RCC 7860 (cell line): ENCODE results near the gene RFX3.
"Not testable (repeated sequence)": the region's sequence is repeated elsewhere in the genome, so short reads cannot be mapped to it uniquely, and the experiment has no call there.

Experiments
- DNase-seq: peaks from one replicate; pipeline ENCODE4 v3.0.0-alpha.2; 2015; ENCODE audit warnings: low spot score
- FAIRE-seq: peaks from 2 replicates; lab custom pipeline; 2012; peaks lifted over from hg19 to GRCh38; lab: Jason Lieb, UNC

Gene RFX3

DNA sequence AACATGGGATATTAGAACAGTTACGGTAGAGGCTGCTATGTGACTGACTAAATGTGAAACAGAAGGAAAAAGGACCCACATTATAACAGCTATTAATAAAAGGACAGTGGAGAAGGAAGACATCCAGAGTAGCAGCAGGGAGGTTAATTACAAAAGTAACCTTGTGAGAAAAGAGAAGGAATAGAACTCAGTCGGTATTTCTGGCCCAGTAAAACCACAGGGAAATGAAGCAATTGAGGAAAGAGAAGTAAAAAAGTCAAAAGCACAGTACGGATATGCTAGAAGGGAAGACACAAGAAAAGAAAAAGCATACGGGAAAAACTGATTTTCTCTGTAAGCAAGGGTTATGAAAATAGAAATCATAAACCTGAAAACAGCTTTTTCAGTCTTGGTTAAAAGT lies 164.7 kb downstream of the RFX3 start:
- DNase-seq (no peak), FAIRE-seq (no peak)

DNA sequence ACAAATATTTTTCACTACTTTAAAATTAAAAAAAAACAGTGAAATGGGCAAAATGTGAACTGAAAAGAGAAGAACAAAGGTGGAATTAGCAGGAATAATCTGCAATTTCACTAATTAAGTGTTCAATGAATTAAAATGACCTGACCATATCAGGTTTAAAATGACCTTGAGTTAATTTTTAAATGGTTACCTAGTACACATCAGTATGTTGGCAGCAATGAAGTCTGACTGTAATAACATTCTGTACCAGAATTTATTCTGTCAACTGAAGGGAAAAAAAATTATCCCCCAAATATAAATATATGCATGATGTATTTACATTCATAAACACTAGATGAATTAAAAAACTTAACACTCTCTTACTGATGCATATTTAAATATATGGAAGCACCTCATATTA lies 165.6 kb downstream of the RFX3 start:
- FAIRE-seq (no peak), DNase-seq (no peak)

DNA sequence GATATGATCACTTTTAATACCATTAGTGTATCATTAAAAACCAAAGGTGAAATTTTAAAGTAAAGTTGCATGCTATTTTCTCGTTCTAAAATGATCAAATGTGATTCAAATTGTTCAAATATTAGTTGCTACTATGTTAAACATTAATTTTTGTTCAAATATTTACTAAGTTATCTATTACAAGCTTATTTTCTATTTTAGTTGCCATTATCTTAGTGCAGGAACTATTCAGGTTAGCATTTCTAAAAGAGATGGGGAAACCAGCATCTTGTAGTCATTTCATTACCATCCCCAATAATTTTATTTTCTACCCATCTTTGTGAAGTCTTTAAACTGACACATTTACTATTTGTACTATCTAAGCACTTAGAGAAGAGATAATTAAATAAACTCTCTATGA lies 166.0 kb downstream of the RFX3 start:
- FAIRE-seq: no peak
- DNase-seq: no peak

DNA sequence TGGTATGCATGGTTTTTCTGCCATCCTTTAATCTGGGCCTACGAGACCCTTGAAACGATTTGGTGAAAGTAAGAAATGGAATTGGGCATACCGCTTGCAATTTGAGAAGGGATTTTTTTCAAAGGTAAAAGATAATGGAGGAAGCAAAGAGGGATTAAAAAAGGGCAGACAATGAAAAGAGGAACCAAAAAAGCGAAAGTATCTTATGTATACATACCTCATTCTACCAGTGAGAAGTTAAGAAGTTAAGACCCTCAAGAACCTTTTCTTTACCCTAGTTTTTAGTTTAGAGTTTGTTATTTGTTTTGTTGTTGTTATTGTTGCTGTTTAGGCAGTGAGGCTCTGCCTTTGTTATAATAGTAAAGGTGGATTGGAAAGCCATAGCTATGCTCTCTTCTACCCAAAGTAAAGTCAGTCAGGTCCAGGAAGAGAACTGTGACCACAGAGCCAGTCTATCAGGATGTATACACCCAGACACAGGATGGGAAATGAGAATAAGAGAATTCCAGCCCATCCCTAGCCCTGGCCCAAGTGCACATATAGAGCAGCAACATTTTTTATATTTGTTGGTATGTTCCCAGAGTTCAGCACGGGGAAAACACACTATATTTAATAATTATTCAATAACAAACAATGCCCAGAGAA lies 166.6 kb downstream of the RFX3 start:
- FAIRE-seq: no peak
- DNase-seq: no peak

DNA sequence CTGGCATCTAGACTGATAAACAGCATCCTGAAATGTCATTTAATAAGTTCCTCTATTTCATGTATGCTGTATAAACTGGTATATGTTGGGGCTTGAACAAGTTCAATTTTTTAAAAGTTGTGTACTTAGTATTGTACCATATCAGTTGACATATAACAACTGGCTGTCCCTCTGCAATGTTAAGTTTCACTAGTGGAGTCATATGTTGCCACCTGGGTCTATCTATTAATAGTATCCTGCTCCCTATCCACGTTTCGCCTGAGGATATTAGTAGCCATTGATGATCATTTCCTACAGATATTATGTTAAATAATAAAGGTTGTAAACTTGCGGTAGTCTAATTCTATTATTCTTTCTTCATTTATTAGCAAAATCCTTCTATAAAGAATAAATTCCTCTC lies 177.6 kb downstream of the RFX3 start:
- FAIRE-seq: no peak
- no peak for DNase-seq

DNA sequence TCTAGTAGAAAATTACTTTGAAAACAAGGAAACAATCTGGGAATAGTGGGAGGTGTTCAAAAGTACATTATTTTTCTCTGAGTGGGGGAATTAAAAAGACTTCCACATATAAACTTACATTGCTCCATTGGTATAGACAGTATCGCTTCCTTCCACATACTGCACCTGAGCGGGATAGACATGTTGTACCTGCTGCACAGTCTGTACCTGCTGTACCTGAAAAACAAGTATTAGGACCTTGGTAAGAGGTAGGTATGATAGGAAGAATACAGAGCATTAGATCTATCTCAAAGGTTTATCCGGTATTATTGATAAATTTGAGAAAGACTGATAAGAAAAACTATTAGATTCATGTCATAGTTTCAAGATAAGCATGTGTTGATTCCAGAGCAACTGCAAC lies 179.3 kb downstream of the RFX3 start:
- DNase-seq: no peak
- no peak for FAIRE-seq

DNA sequence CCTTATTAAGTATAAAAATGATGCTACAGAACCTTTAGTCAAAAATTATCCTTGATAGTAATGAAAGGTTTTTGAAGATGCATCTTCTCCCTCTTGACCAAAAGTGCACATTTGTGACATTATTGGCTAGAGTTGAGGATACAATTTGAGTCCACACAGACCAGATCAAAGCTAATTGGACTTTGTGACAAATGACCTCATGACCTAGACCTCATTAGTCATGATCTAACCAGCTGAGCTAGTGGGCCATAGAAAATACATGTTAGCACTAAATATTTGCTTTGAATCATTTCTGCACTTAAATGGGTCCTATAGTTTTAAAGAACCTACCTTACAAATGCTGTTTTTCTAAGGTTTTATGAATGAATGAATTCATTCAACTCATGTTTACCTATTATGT lies 182.1 kb downstream of the RFX3 start:
- FAIRE-seq: no peak

DNA sequence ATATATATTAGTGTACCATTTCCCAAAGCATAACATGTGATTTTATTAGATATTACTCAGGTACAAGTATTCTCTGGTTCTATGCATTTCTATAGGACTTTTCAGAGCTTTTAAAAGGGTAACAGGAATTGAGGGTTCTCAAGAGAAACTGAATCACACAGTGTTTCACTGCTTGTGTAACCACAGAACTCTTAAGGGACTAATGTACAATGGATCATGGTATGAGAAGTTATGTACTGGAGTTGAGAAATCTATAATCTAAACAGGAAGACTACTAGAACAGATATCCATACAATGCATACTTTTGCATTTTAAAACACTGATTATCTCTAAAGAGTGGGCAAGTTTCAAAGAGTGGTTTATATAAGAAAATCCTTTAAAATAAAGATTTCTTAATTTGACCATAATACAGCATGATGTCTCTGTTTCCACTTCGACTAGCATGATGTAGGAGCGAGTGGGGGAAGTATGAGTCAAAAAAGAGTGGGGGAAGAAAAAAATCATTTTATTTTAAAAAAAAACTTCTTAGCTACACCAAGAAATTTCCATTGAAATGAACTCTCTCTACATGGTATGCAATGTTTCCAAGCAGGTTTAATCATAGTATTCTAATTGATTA lies 183.5 kb downstream of the RFX3 start:
- FAIRE-seq: no peak
- no peak for DNase-seq

More for the DNA sequence above, 182.1 kb downstream of the RFX3 start:
- DNase-seq: no peak

DNA sequence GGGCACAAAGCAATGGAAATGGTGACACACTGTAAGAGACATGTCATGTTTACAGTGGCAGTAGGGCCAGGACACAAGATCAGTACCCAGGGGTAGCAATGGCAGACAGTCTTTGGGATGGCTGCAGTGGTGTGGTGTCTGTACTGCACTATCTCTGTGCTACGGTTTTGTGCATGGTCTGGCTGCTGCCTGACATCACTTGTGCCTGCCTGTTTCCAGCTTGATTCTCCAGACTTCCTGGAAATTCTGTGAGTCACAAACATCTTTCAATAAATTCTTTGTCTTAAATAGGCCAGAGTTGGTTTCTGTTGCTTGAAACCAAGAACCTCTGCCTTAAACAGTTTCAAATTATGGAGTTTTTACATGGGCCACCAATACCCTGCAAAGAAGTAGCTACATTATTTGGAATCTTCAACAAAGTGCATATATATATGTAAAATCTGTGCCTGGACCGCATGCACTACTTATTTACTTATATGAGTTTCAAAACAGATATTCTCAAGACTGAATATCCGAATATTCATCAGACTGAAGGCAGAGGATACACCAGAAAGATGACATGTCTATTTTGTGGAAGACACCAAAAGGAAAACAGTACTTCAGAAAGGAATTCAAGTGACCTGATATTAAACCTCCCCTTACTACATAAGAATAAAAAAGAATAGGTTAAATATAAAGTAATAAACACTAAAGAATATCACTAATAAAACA lies 188.1 kb downstream of the RFX3 start:
- no peak for FAIRE-seq
- no peak for DNase-seq

DNA sequence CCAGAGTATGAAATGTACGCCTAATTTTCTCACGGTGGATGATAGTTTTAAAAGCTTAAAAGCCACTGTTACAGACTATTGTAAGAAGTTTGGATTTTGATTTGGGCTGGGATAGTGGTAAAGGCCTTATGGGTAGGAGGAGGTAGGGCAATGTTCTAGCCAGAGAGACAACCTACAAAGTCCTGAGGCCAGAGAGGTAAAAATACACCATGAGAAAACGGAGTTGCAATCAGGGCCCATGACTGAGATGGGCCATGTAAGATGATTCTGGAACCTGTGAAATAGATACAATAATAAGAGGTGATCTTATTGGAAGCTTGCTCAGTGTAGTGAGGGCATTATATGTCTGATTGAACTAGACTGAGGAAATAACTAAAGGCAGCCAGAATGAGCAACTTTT lies 188.8 kb downstream of the RFX3 start:
- FAIRE-seq (no peak), DNase-seq (no peak)

DNA sequence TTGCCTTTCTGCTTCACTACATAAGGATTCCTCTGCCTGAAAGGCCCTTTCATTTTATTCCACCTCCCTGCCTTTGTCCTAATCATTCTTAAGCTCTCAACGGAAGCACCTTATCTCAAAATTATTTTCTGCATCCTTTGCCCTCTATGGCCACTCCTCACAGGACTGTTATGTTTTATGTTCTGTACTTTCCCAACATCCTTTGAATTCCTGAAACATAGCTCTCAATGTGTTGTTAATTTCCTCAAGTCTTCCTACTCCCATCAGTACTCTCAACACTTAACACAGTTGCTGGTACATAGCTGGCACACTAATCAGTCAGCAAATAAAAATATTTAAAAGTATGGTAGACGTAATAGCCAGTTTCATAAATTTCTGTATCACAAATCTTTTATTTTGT lies 193.0 kb downstream of the RFX3 start:
- no peak for FAIRE-seq
- no peak for DNase-seq

DNA sequence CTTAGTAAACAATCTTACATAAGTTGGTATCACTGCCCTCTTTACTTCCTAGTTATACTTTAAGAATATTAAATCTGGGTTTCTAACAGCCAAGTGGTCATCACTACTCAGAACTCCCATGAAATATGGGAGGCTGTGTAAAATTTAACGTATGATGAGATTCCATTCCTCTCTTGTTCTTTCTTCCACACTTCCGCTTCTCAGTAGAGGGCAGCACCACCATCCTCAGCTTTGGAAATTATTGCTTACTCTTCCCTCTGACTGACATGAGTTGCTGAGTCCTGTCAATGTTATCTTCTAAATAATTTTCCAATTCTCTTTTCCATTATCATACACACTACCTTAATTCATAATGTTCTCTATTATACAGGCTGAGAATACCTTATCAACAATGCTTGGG lies 194.0 kb downstream of the RFX3 start:
- no peak for FAIRE-seq

DNA sequence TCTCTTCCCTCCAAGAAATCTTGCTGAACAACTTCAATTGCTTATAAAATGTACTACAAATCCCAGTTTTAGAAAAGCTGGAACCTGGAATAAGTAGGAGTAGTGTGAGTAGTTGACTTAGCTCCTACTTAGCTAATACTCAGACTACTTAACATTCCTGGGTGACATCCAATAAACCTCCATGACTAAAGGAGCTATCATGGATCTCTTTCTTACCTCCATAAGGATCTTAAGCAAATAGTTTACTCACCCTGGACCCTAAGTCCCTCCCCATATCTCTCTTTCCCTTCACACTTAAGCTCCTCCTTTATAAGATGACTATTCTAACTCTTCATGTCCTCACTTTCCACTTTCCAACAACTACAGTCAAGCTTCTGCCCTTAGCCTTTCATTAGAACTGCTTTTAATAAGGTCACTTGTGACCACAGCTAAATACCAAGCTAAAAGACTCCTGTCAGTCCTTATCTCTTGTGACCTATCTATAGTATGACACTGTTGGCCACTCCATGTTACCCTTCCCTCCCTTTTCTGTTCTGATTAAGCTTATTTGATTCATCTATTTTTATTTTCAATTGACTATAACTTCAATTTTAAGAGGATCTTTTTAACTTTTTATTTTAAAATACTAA lies 194.9 kb downstream of the RFX3 start:
- FAIRE-seq (no peak), DNase-seq (peak; percentile 30)

More for the DNA sequence above, 194.0 kb downstream of the RFX3 start:
- DNase-seq: no peak

DNA sequence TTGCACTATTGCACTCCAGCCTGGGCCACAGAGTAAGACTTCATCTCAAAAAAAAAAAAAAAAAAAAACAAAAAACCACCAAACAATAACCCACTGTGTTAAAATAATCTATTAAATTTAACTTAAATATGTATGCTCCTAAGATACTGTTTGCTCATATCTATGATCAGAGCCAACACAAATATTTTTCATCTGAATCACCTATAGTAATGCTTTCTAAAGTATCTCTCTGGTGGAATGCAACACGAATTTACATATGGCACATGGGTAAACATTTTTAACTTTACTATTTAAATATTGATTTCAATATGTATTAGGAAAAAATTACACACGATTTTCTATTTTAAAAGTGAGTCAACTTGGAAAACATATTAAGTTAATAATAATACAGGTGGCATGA lies 196.4 kb downstream of the RFX3 start:
- FAIRE-seq (no peak), DNase-seq (no peak)

DNA sequence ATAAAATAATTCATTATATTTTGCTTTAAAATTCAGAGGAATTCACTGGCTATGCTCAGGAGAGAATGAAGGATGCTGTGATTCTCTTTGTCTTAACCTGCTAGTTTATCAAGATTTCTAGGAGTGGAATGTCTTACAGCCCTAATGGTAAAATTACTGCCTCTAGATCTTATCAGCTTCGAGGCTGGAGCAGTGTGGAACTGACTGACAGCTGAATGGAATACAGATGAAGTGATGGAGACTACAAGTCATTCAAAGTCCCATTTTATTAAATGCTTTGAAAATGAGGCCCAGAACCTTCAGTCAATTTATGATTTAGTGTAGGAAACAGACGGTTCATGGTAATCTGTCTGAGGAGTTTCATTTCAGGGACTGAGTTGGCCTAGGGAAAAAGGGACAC lies 202.1 kb downstream of the RFX3 start:
- FAIRE-seq: no peak

DNA sequence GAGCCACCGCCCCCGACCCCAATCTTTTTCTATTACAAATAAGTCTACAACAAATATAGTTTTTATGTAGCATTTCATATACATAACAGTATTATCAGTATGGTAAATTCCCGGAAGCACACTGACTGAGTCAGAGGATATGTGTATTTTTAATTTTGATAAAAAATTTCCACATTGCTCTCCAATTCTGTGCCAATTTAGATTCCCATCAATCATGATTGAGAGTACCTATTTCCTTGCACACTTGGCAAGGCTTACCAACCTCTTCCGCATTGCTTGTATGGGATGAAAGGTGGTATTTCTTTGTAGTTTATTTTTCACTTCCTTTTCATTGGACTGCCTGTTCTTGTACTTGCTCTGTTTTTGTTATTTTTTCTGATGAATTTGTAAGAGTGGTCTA lies 204.6 kb downstream of the RFX3 start:
- FAIRE-seq (no peak), DNase-seq (no peak)

More for the DNA sequence above, 202.1 kb downstream of the RFX3 start:
- no peak for DNase-seq

DNA sequence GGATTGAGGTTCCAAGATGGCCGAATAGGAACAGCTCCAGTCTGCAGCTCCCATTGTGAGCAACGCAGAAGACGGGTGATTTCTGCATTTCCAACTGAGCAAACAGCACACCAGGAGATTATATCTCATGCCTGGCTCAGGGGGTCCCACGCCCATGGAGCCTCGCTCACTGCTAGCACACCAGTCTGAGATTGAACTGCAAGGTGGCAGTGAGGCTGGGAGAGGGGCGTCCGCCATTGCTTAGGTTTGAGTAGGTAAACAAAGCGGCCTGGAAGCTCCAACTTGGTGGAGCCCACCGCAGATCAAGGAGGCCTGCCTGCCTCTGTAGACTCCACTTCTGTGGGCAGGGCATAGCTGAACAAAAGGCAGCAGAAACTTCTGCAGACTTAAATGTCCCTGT lies 213.2 kb downstream of the RFX3 start:
- DNase-seq, FAIRE-seq: not testable (repeated sequence)

DNA sequence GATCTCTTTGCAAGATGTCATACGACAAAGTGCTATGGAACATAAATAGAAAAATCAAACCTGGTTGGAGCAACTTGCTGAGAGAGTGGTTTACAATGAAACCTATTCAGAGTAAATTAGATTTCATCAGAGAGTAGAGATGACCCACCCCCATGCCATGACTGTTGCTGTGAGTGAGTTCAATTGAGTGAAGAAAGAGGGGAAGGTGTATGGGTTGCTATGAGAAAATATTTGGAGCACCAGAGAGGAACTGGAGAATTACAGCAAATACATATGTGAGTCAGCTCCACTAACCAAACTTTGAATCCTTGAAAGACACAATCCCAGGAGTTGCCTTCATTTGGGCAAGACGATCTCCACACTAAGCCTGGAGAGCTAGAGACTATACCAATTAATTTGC lies 217.2 kb downstream of the RFX3 start:
- DNase-seq (no peak), FAIRE-seq (no peak)

DNA sequence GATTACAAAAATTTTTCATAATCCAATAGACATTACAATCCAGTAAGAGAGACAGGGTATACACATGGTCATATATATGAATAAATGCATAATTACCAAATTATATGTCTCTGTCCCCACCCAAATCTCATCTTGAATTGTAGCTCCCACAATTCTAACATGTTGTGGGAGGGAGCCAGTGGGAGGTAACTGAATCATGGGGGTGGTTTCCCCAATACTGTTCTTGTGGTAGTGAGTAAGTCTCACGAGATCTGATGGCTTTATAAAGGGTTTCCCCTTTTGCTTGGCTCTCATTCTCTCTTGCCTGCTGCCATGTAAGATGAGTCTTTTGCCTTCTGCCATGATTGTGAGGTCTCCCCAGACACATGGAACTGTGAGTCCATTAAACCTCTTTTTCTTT lies 221.4 kb downstream of the RFX3 start:
- DNase-seq, FAIRE-seq: not testable (repeated sequence)

DNA sequence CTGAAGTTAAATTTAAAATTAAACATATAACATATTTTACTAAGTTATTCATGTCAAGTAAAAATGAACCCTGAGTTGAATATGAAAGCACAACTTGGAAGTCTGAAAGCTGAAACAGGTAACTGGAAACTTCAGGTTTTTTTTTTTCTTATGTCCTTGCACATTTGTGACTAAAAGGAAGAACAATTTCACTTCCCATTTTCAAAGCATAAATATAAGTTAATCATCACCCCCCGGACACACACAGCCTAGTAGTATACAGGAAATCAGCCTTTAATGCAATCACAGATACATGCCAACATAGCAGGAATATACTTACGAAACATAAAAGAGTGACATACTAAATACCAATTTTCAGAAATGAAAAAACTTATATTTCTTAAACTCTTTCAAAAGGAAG lies 225.9 kb downstream of the RFX3 start:
- no peak for DNase-seq
- FAIRE-seq: no peak

DNA sequence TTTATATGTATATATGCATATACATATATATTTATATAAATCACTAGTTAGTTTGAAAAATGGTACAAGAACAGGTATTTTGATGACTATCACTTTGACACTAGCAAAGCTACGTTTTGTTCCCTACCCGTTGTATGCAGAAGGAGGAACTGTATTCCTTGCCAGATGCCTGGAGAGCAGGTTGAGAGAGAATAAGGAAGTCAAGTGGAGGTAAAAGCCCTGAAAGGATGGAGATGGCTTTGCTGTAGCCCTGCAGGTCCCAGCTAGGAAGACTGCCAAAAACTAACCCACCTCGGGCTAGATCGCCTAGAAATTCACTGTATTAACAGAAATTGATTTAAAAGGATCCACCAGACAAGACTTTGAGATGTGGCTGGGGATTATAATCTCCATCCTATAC lies 229.3 kb downstream of the RFX3 start:
- no peak for DNase-seq
- FAIRE-seq: no peak

DNA sequence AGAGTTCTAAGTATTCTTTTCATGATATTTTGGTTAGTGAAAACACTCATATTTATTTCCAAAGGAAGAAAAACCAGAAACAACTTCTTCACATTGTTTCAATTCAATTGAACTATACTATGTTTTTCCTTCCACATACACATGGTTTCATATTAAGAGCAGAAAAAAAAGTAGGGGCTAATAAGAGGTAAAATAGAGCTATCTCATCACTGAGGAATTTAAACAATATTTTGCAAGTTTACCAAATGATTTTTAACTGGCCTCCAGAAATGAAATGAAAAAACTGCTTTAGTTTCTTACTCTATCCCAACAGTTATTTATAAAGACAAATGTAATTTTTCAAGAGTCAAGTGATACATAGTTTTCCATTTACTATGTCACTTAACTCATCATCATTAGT lies 233.5 kb downstream of the RFX3 start:
- FAIRE-seq (no peak), DNase-seq (no peak)
